ENCODE data around the gene FAM118B.

Gene FAM118B

GRCh38 chr11:126281245-126281644 is 69.7 kb downstream of the FAM118B start:
- no peak for DNase-seq (ENCODE audit: low read depth)
- TF ChIP-seq, protein P1, sequence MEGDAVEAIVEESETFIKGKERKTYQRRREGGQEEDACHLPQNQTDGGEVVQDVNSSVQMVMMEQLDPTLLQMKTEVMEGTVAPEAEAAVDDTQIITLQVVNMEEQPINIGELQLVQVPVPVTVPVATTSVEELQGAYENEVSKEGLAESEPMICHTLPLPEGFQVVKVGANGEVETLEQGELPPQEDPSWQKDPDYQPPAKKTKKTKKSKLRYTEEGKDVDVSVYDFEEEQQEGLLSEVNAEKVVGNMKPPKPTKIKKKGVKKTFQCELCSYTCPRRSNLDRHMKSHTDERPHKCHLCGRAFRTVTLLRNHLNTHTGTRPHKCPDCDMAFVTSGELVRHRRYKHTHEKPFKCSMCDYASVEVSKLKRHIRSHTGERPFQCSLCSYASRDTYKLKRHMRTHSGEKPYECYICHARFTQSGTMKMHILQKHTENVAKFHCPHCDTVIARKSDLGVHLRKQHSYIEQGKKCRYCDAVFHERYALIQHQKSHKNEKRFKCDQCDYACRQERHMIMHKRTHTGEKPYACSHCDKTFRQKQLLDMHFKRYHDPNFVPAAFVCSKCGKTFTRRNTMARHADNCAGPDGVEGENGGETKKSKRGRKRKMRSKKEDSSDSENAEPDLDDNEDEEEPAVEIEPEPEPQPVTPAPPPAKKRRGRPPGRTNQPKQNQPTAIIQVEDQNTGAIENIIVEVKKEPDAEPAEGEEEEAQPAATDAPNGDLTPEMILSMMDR (IDR thresholded peaks at IDR 0.05; ENCODE audit: low read depth, low read length, missing control alignments): no peak
- H3K4me3 ChIP-seq (ENCODE audit: low read depth, low read length): no peak overlapping the region

DNA sequence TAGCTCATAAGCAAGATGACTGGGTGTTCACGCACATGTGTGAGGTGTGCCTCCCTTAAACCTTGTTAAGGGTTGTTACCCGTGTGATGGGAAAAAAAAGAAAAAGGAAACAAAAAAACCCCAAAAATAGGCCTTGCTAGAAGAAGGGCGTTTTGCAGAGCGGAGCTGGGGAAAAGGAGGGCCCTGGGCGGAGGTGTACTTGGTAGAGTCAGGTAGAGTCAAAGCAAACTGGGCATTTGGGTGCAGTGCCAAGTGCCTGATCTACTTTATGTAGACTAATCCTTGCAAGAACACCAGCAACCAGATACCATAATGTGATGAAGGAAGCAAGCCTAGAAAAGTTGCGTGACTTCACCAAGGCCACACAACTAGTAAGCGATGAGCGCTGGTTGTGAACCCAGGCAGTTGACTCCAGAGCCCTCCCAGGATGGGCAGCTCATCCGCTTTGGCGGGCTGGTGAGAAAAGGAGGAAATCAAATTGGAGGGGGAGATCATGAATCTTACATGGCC is 70.1 kb downstream of the FAM118B start:
- H3K4me3 ChIP-seq (ENCODE audit: low read depth, low read length): no peak overlapping the region
- DNase-seq (ENCODE audit: low read depth): no peak
- TF ChIP-seq, protein P1 (IDR thresholded peaks at IDR 0.05; ENCODE audit: low read depth, low read length, missing control alignments): no peak

DNA sequence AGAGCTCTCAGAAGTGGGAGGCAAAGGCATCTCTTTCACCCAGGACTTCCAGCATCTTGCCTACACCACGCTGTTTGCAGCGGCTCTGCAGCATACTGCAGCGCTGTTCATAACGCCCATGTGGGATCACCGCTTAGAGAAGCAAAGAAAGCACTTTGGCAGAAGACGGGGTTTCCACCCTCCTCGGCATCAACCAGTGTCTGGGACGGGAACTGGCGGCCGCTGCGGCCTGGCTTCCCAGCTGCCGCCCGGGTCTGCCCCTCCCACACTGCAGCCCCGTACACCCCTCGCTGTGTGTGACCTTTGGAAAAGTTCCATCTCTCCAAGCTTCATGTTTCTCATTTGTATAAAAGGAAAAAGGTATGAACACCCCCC is 70.8 kb downstream of the FAM118B start:
- DNase-seq (ENCODE audit: low read depth): no peak
- TF ChIP-seq, protein P1 (IDR thresholded peaks at IDR 0.05; ENCODE audit: low read depth, low read length, missing control alignments): no peak
- peak overlapping the region; percentile 83 for H3K4me3 ChIP-seq (ENCODE audit: low read depth, low read length)

- peak within 1 kb of the TSS; percentile 83 for H3K4me3 ChIP-seq (ENCODE audit: low read depth, low read length)
- DNase-seq (ENCODE audit: low read depth): no peak
- TF ChIP-seq, protein P1 (IDR thresholded peaks at IDR 0.05; ENCODE audit: low read depth, low read length, missing control alignments): no peak
Measured at GRCh38 chr11:126282736-126283591, 71.4 kb downstream of the FAM118B start, which contains the start of gene TIRAP. TSS of gene TIRAP (plus strand) at chr11:126283093. CDS start at chr11:126290895, 7,802 bp downstream.

GRCh38 chr11:126284829-126285228 is 73.2 kb downstream of the FAM118B start:
- DNase-seq (ENCODE audit: low read depth): peak; percentile 82
- peak overlapping the region; percentile 27; the same call in 1 of the 2 replicates for H3K4me3 ChIP-seq (ENCODE audit: low read depth, low read length)
- TF ChIP-seq, protein P1 (IDR thresholded peaks at IDR 0.05; ENCODE audit: low read depth, low read length, missing control alignments): no peak

DNA sequence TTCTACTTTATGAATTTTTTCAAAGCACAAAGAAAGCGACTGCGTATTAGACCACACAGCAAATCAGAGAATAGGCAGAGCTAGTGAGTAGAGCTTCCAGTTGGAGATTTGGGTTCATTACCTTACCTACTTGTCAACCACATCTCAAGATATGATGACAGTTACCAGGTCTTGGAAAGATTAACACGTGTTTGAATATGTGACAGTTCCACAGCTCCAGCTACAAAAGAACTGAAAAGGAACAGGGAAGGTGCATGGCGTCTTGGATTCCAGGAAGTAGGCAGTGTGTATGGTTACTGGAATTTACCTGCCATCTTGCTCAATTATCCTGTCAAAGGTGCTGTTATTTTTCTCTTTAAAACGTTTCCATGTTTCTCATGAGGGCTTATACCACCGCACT is 76.7 kb downstream of the FAM118B start:
- DNase-seq (ENCODE audit: low read depth): no peak
- TF ChIP-seq, protein P1 (IDR thresholded peaks at IDR 0.05; ENCODE audit: low read depth, low read length, missing control alignments): no peak

More for the DNA sequence above, 76.7 kb downstream of the FAM118B start:
- H3K4me3 ChIP-seq (ENCODE audit: low read depth, low read length): no peak overlapping the region
